Neural progenitor cell (in vitro differentiated cells): ENCODE data around the gene FHAD1. TPM values are rescaled to one million over a fixed set of nuclear protein-coding genes. Genes with fewer than 3 reads are reported as not detected.

Source experiments
- DNase-seq: peaks from one replicate; pipeline ENCODE4 v3.0.0-alpha.2; 2016; ENCODE audit warnings: low spot score
- H2AFZ ChIP-seq: fragments of 200-600 bp; sonication (generic); replicated peaks from 2 replicates; pipeline ENCODE4 v1.6.1; 2016; ENCODE audit warnings: antibody characterized with exemption
- H3F3A ChIP-seq: fragments of 200-600 bp; sonication (generic); 2 replicates; pipeline ENCODE4 v1.6.1; 2016; ENCODE audit warnings: antibody characterized with exemption, low read depth
- H3K27ac ChIP-seq: fragments of 200-600 bp; sonication (generic); 2 replicates; pipeline ENCODE4 v1.5.1; 2016; ENCODE audit warnings: mild to moderate bottlenecking
- H3K27me3 ChIP-seq: fragments of 200-600 bp; sonication (generic); 2 replicates; pipeline ENCODE4 v1.6.1; 2016; ENCODE audit warnings: mild to moderate bottlenecking, moderate library complexity
- H3K36me3 ChIP-seq: fragments of 200-600 bp; sonication (generic); 2 replicates; pipeline ENCODE4 v1.5.1; 2016
- H3K4me1 ChIP-seq: fragments of 200-600 bp; sonication (generic); 2 replicates; pipeline ENCODE4 v1.6.1; 2016; ENCODE audit warnings: mixed run types
- H3K4me2 ChIP-seq: fragments of 200-600 bp; sonication (generic); 2 replicates; pipeline ENCODE4 v1.6.1; 2016
- H3K4me3 ChIP-seq: fragments of 200-600 bp; sonication (generic); 2 replicates; pipeline ENCODE4 v1.5.1; 2016
- H3K79me2 ChIP-seq: fragments of 200-600 bp; sonication (generic); 2 replicates; pipeline ENCODE4 v1.6.1; 2016; ENCODE audit warnings: low read depth
- H3K9ac ChIP-seq: fragments of 200-600 bp; sonication (generic); 2 replicates; pipeline ENCODE4 v1.6.1; 2016
- H3K9me3 ChIP-seq: fragments of 200-600 bp; sonication (generic); 2 replicates; pipeline ENCODE4 v1.5.1; 2016; ENCODE audit warnings: low read depth
- H4K20me1 ChIP-seq: fragments of 200-600 bp; sonication (generic); 2 replicates; pipeline ENCODE4 v1.6.1; 2016; ENCODE audit warnings: low read depth
- H3K27ac Mint-ChIP-seq: 3 replicates; pipeline ENCODE4 v1.8.0; 2021; ENCODE audit warnings: mixed read lengths
- H3K27me3 Mint-ChIP-seq: 2 replicates; pipeline ENCODE4 v1.8.0; 2022; ENCODE audit warnings: low read depth, mild to moderate bottlenecking, inconsistent platforms, moderate library complexity, mixed read lengths; ENCODE audit not compliant: insufficient read depth
- H3K36me3 Mint-ChIP-seq: 3 replicates; pipeline ENCODE4 v1.8.0; 2021; ENCODE audit warnings: mixed read lengths
- H3K4me1 Mint-ChIP-seq: 3 replicates; pipeline ENCODE4 v1.8.0; 2021; ENCODE audit warnings: mixed read lengths
- H3K4me3 Mint-ChIP-seq: 3 replicates; pipeline ENCODE4 v1.8.0; 2021; ENCODE audit warnings: mild to moderate bottlenecking, moderate library complexity, mixed read lengths
- H3K9me3 Mint-ChIP-seq: 3 replicates; pipeline ENCODE4 v1.8.0; 2020; ENCODE audit warnings: mixed read lengths
- EZH2 ChIP-seq: fragments of 200-600 bp; sonication (generic); IDR thresholded peaks from 2 replicates; pipeline ENCODE4 v1.6.1; 2017; ENCODE audit warnings: antibody characterized with exemption, mild to moderate bottlenecking, moderate library complexity
- EZH2phosphoT487 ChIP-seq: fragments of 200-600 bp; sonication (generic); IDR thresholded peaks from 2 replicates; pipeline ENCODE4 v1.6.1; 2017; ENCODE audit warnings: antibody characterized with exemption
- total RNA-seq: library from RNA; depleted of rRNA; stranded (reverse); fragments of >200 nt; gene quantifications from 2 replicates; pipeline ENCODE4 v1.2.3, GENCODE V29; 2015; ENCODE audit warnings: low replicate concordance
- TF ChIP-seq, protein P1 (sequence below): fragments of 200-600 bp; sonication (generic); IDR thresholded peaks from 2 replicates; pipeline ENCODE4 v1.5.1; 2017; ENCODE audit warnings: antibody characterized with exemption, mild to moderate bottlenecking

Gene FHAD1
- total RNA-seq, 1 donor from 2014 or later: 9.1 TPM

DNA sequence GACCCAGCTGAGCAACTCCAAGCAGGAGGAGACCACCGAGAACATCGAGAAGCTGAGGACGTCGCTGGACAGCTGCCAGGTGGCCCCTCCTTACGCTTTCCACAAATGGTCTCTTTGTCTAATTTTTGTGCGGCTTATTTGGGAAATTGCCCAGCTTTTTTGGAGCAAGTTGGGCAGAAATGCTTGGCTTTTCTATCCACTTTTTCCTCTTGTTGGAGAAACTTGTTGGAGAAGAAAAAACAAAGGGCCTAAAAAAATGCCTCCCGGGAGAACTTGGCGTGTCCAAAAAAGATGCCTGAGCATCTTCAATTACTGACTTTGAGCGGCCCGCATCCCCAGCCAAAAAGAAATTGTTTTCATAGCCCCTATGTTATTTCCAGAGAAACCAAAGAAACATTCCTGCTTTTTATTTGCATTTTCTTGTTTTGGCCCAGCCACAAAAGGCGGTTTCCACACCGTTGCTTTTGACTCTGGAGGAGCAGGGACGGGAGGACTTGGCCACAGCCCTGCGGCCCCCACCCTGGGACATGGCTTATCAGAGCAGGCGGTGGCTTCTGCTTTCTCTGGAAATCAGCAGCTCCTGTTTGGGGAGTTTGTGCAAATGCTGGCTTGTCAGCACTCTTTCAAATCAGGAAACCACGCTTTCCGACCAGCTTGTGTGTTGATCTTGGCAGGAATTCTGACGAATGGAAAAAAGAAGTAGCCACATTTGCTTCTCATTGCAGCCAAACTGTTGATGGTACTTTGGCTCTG lies 81.5 kb downstream of the FHAD1 start:
- no peak for DNase-seq
- TF ChIP-seq EZH2phosphoT487: no peak
- TF ChIP-seq EZH2: no peak
- TF ChIP-seq, protein P1, sequence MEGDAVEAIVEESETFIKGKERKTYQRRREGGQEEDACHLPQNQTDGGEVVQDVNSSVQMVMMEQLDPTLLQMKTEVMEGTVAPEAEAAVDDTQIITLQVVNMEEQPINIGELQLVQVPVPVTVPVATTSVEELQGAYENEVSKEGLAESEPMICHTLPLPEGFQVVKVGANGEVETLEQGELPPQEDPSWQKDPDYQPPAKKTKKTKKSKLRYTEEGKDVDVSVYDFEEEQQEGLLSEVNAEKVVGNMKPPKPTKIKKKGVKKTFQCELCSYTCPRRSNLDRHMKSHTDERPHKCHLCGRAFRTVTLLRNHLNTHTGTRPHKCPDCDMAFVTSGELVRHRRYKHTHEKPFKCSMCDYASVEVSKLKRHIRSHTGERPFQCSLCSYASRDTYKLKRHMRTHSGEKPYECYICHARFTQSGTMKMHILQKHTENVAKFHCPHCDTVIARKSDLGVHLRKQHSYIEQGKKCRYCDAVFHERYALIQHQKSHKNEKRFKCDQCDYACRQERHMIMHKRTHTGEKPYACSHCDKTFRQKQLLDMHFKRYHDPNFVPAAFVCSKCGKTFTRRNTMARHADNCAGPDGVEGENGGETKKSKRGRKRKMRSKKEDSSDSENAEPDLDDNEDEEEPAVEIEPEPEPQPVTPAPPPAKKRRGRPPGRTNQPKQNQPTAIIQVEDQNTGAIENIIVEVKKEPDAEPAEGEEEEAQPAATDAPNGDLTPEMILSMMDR: no peak
- H3K4me3 Mint-ChIP-seq: peak overlapping the region; percentile 30
- H3K4me2 ChIP-seq: no peak overlapping the region
- H3K27me3 Mint-ChIP-seq: peaks cover 26% of the 10 kb centered on the region
- no peaks in the 10 kb centered on the region for H3K27me3 ChIP-seq
- no peaks in the 10 kb centered on the region for H3K36me3 Mint-ChIP-seq
- H3K27ac ChIP-seq: no peak overlapping the region
- H3K79me2 ChIP-seq: no peaks in the 10 kb centered on the region
- H3K4me1 Mint-ChIP-seq: peaks cover 55% of the 10 kb centered on the region
- no peaks in the 10 kb centered on the region for H3K9me3 Mint-ChIP-seq
- H3K27ac Mint-ChIP-seq: no peak overlapping the region
- no peak overlapping the region for H3K4me3 ChIP-seq
- H3K9ac ChIP-seq: no peak overlapping the region
- H3K4me1 ChIP-seq: peaks cover 30% of the 10 kb centered on the region
- no peaks in the 10 kb centered on the region for H3K36me3 ChIP-seq
- H3K9me3 ChIP-seq: no peaks in the 10 kb centered on the region
- peaks cover 9% of the 10 kb centered on the region for H3F3A ChIP-seq
- no peak overlapping the region for H2AFZ ChIP-seq
- H4K20me1 ChIP-seq: no peaks in the 10 kb centered on the region

DNA sequence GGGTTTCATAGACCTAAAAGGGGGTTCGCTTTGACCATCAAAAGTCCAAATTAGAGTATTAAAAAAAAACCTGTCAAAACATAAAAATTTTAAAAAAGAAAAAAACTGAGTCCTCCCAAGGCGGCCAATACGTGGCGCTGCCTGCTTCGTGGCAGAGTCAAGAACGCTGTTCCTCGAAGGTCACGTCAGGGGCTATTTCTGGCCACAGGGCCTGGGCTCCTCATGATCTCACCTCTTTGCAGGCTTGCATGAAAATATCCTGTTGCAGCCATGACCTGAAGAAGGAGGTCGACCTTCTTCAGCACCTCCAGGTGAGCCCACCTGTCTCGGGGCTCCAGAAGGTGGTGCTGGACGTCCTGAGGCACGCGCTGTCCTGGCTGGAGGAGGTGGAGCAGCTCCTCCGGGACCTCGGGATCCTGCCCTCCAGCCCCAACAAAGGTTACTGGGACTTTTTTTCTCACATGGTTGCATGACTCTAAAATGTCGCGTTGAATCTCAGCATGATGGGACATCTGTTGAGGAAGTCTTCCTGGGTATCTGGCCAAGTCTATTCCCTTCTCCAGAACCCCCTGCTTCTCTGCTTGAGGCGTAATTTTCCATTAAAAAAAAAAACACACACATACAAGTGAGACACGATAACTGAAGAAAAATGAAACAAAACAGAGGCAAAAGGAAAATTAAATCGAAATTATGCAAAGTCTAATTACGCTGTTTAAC lies 82.2 kb downstream of the FHAD1 start:
- Mint-ChIP-seq H3K36me3 (no peaks in the 10 kb centered on the region), H3K9me3 (no peaks in the 10 kb centered on the region), H3K27me3 (peaks cover 28% of the 10 kb centered on the region), H3K4me3 (no peak overlapping the region), H3K4me1 (peaks cover 47% of the 10 kb centered on the region), H3K27ac (no peak overlapping the region)
- Histone ChIP-seq H3K27ac (no peak overlapping the region), H3K4me1 (peaks cover 29% of the 10 kb centered on the region), H4K20me1 (no peaks in the 10 kb centered on the region), H3K27me3 (no peaks in the 10 kb centered on the region), H2AFZ (no peak overlapping the region), H3K4me2 (no peak overlapping the region), H3F3A (peaks cover 9% of the 10 kb centered on the region), H3K9me3 (no peaks in the 10 kb centered on the region), H3K79me2 (no peaks in the 10 kb centered on the region), H3K9ac (no peak overlapping the region), H3K36me3 (no peaks in the 10 kb centered on the region), H3K4me3 (no peak overlapping the region)
- no peak for DNase-seq
- TF ChIP-seq EZH2phosphoT487 (no peak), EZH2 (no peak)
- TF ChIP-seq, protein P1: no peak

DNA sequence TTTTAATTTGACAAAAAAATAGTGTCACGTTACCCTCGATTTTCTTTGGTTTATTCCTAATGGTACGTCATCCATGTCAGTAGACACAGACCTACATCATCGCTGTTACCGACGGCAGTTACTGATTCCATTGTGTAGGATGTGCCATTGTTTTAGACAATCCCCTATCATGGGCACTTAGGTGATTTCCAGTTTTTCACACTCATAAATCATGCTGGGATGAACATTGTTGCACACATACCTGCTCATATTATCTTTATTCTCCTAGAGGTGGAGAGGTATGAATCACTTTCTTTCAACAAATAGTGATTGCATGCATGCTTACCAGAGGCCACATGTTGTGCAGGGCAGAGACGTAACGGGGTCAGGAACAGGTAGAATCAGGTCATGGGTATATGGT lies 83.0 kb downstream of the FHAD1 start:
- DNase-seq: no peak
- Histone ChIP-seq H3F3A (peaks cover 9% of the 10 kb centered on the region), H3K4me2 (no peak overlapping the region), H3K9ac (no peak overlapping the region), H3K9me3 (no peaks in the 10 kb centered on the region), H3K27me3 (no peaks in the 10 kb centered on the region), H3K4me3 (no peak overlapping the region), H3K79me2 (no peaks in the 10 kb centered on the region), H4K20me1 (no peaks in the 10 kb centered on the region), H3K27ac (no peak overlapping the region), H3K36me3 (no peaks in the 10 kb centered on the region), H3K4me1 (peaks cover 22% of the 10 kb centered on the region), H2AFZ (no peak overlapping the region)
- no peaks in the 10 kb centered on the region for H3K9me3 Mint-ChIP-seq
- no peaks in the 10 kb centered on the region for H3K36me3 Mint-ChIP-seq
- H3K4me1 Mint-ChIP-seq: peaks cover 42% of the 10 kb centered on the region
- TF ChIP-seq, protein P1: no peak
- TF ChIP-seq EZH2phosphoT487: no peak
- TF ChIP-seq EZH2: no peak
- no peak overlapping the region for H3K4me3 Mint-ChIP-seq
- no peak overlapping the region for H3K27ac Mint-ChIP-seq
- H3K27me3 Mint-ChIP-seq: peaks cover 23% of the 10 kb centered on the region
